OCI-LY7 (cell line): ENCODE results near the gene BBS9. TPM values are rescaled to one million over a fixed set of nuclear protein-coding genes. Genes with fewer than 3 reads are reported as not detected.

Experiments used
- BruUV-seq: library from RNA; stranded (reverse); fragments of 400-500 nt; replicated peaks from 2 replicates; lab custom pipeline; 2021; lab: Mats Ljungman, UMichigan
- CTCF ChIA-PET: fragments of 300-600 bp; sonication (Branson Sonifier 250); formaldehyde crosslinking; loops from one replicate; lab custom pipeline; 2022; ENCODE audit warnings: antibody characterized with exemption; ENCODE audit not compliant: unreplicated experiment; lab: Charles Lee
- POLR2A ChIA-PET: fragments of 300-600 bp; sonication (Branson Sonifier 250); formaldehyde crosslinking; loops from one replicate; lab custom pipeline; 2022; ENCODE audit warnings: antibody characterized with exemption; lab: Charles Lee
- DNase-seq: peaks from one replicate; pipeline ENCODE4 v3.0.0-alpha.2; 2015; ENCODE audit warnings: low spot score
- H2AFZ ChIP-seq: fragments of 200-600 bp; sonication (generic), shearing (Covaris generic); 2 replicates; pipeline ENCODE4 v1.6.1; 2014; ENCODE audit warnings: mild to moderate bottlenecking, antibody characterized with exemption, low read length, moderate library complexity
- H3K27ac ChIP-seq: fragments of 200-600 bp; sonication (generic); 2 replicates; pipeline ENCODE4 v1.5.1; 2014; ENCODE audit warnings: mixed run types, low read depth, mild to moderate bottlenecking, moderate library complexity, low read length, inconsistent platforms; ENCODE audit not compliant: poor library complexity, severe bottlenecking
- H3K36me3 ChIP-seq: fragments of 200-600 bp; sonication (generic); 2 replicates; pipeline ENCODE4 v1.6.1; 2014; ENCODE audit warnings: mild to moderate bottlenecking, antibody characterized with exemption, low read length, moderate library complexity, mixed read lengths; ENCODE audit not compliant: insufficient read depth
- H3K4me1 ChIP-seq: fragments of 200-600 bp; sonication (generic); 2 replicates; pipeline ENCODE4 v1.5.1; 2014; ENCODE audit warnings: mild to moderate bottlenecking, low read length; ENCODE audit not compliant: insufficient read depth, poor library complexity, severe bottlenecking
- H3K4me2 ChIP-seq: fragments of 200-600 bp; sonication (generic); 2 replicates; pipeline ENCODE4 v1.6.1; 2014; ENCODE audit warnings: mild to moderate bottlenecking, low read length
- H3K4me3 ChIP-seq: fragments of 200-600 bp; sonication (generic); 2 replicates; pipeline ENCODE4 v1.5.1; 2014; ENCODE audit warnings: mild to moderate bottlenecking, low read depth, low read length; ENCODE audit not compliant: poor library complexity, severe bottlenecking
- H3K79me2 ChIP-seq: fragments of 200-600 bp; sonication (generic); 2 replicates; pipeline ENCODE4 v1.6.1; 2016; ENCODE audit warnings: low read depth, mild to moderate bottlenecking, low read length, moderate library complexity, mixed read lengths; ENCODE audit not compliant: insufficient read depth
- H3K9me2 ChIP-seq: fragments of 200-600 bp; sonication (generic); 2 replicates; pipeline ENCODE4 v1.6.1; 2016; ENCODE audit warnings: mild to moderate bottlenecking, low read length, mixed read lengths; ENCODE audit not compliant: insufficient read depth
- H3K9me3 ChIP-seq: fragments of 200-600 bp; sonication (generic); 2 replicates; pipeline ENCODE4 v1.6.1; 2014; ENCODE audit warnings: mild to moderate bottlenecking, mixed run types, low read length, mixed read lengths
- H4K20me1 ChIP-seq: fragments of 200-600 bp; sonication (generic); 2 replicates; pipeline ENCODE4 v1.6.1; 2014; ENCODE audit warnings: mild to moderate bottlenecking, antibody characterized with exemption, low read length, moderate library complexity, mixed read lengths; ENCODE audit not compliant: insufficient read depth
- CTCF ChIP-seq: fragments of 200-600 bp; sonication (generic); conservative IDR thresholded peaks from 2 replicates; pipeline ENCODE4 v1.5.1; 2014; ENCODE audit warnings: mild to moderate bottlenecking, antibody characterized with exemption, low read length, moderate library complexity, mixed read lengths
- EZH2phosphoT487 ChIP-seq: fragments of 200-600 bp; sonication (generic); IDR thresholded peaks from 2 replicates; pipeline ENCODE4 v1.6.1; 2018; ENCODE audit warnings: low read depth, borderline replicate concordance, mild to moderate bottlenecking, mixed run types, antibody characterized with exemption, low read length, moderate library complexity, mixed read lengths
- intact Hi-C: fragments of 100-400 bp; cut with micrococcal nuclease; formaldehyde crosslinking; loops from one replicate; pipeline ENCODE4 v1.10.0; 2022; ENCODE audit not compliant: unreplicated experiment
- total RNA-seq, 2 experiments: library from RNA; depleted of rRNA in 1 of 2; stranded (reverse); fragments of >200 nt in 1 of 2; shearing (Covaris generic) in 1 of 2; gene quantifications; 2 replicates each; pipeline ENCODE4 v1.2.3, GENCODE V29; 2014 to 2022

BBS9 gene
- total RNA-seq, 2 experiments from 2014 or later = 6.8 to 14.8 TPM

- intact Hi-C loops = no loop called here
- no peak overlapping the region for H3K27ac ChIP-seq
- no peak for TF ChIP-seq EZH2phosphoT487
- no peak for TF ChIP-seq CTCF
- no peaks in the 10 kb centered on the region for H3K36me3 ChIP-seq
- no peaks in the 10 kb centered on the region for H4K20me1 ChIP-seq
- no peaks in the 10 kb centered on the region for H3K79me2 ChIP-seq
- ChIA-PET POLR2A (no interaction called here), CTCF (no interaction called here)
- BruUV-seq = no TSS peak
- H3K9me2 ChIP-seq = no peaks in the 10 kb centered on the region
- no peak overlapping the region for H3K4me3 ChIP-seq
- no peak overlapping the region for H3K4me2 ChIP-seq
- DNase-seq = no peak
- H2AFZ ChIP-seq = no peak overlapping the region
- H3K9me3 ChIP-seq = no peaks in the 10 kb centered on the region
- no peaks in the 10 kb centered on the region for H3K4me1 ChIP-seq
These were observed 169.5 kb downstream of the BBS9 start for GRCh38 chr7:33298848-33299247.

GRCh38 chr7:33299425-33299824, 170.1 kb downstream of the BBS9 start:
- Histone ChIP-seq H4K20me1 (no peaks in the 10 kb centered on the region), H3K36me3 (no peaks in the 10 kb centered on the region), H3K4me2 (no peak overlapping the region), H3K79me2 (no peaks in the 10 kb centered on the region), H3K9me2 (no peaks in the 10 kb centered on the region), H2AFZ (no peak overlapping the region), H3K4me3 (no peak overlapping the region), H3K27ac (no peak overlapping the region), H3K9me3 (no peaks in the 10 kb centered on the region), H3K4me1 (no peaks in the 10 kb centered on the region)
- intact Hi-C loops = no loop called here
- TF ChIP-seq CTCF (no peak), EZH2phosphoT487 (no peak)
- ChIA-PET CTCF (no interaction called here), POLR2A (no interaction called here)
- DNase-seq = no peak
- no TSS peak for BruUV-seq

- ChIA-PET POLR2A (no interaction called here), CTCF (no interaction called here)
- H3K4me1 ChIP-seq = no peaks in the 10 kb centered on the region
- intact Hi-C loops = no loop called here
- no peaks in the 10 kb centered on the region for H3K9me3 ChIP-seq
- H3K36me3 ChIP-seq = no peaks in the 10 kb centered on the region
- no peak overlapping the region for H3K27ac ChIP-seq
- TF ChIP-seq CTCF (no peak), EZH2phosphoT487 (no peak)
- H2AFZ ChIP-seq = no peak overlapping the region
- no peak overlapping the region for H3K4me2 ChIP-seq
- H4K20me1 ChIP-seq = no peaks in the 10 kb centered on the region
- no peaks in the 10 kb centered on the region for H3K9me2 ChIP-seq
- no peak for DNase-seq
- H3K79me2 ChIP-seq = no peaks in the 10 kb centered on the region
- no peak overlapping the region for H3K4me3 ChIP-seq
- no TSS peak for BruUV-seq
These were observed 170.8 kb downstream of the BBS9 start for GRCh38 chr7:33300131-33300530.
